Esophagus squamous epithelium (tissue), 5 donors: ENCODE data around the gene PP2D1. TPM values are rescaled to one million over a fixed set of nuclear protein-coding genes. Genes with fewer than 3 reads are reported as not detected.

ENCODE experiments used
- DNase-seq: peaks from one replicate; lab custom pipeline; 2025; lab: John Stamatoyannopoulos, UW
- H3K27ac ChIP-seq, 4 donors: fragments of 200-600 bp; sonication (generic); one replicate each; pipeline ENCODE4 v1.5.1; 2016 to 2019; ENCODE audit warnings: mild to moderate bottlenecking in 1 of 4
- H3K27me3 ChIP-seq, 4 donors: fragments of 200-600 bp; sonication (generic); 1 replicate in 3 of 4; 2 replicates in 1 of 4; pipeline versions ENCODE4 v1.5.1 to v1.6.0; 2017 to 2021; ENCODE audit warnings: antibody characterized with exemption in 1 of 4
- H3K36me3 ChIP-seq, 3 donors: fragments of 200-600 bp; sonication (generic); one replicate each; pipeline ENCODE4 v1.5.1; 2016 to 2019
- H3K4me1 ChIP-seq, 3 donors: fragments of 200-600 bp; sonication (generic); one replicate each; pipeline ENCODE4 v1.5.1; 2017 to 2019
- H3K4me3 ChIP-seq, 4 donors: fragments of 200-600 bp; sonication (generic); 1 replicate in 3 of 4; 2 replicates in 1 of 4; pipeline ENCODE4 v1.5.1; 2016 to 2019; ENCODE audit warnings: mild to moderate bottlenecking in 2 of 4, moderate library complexity in 1 of 4
- H3K9me3 ChIP-seq, 3 donors: fragments of 200-600 bp; sonication (generic); one replicate each; pipeline ENCODE4 v1.5.1; 2016 to 2019
- CTCF ChIP-seq, 6 experiments: fragments of 450-650 bp in 4 of 6; fragments of 200-600 bp in 2 of 6; sonication (generic) in 2 of 6; IDR thresholded peaks; one replicate each; pipeline ENCODE4 v1.5.1; 2016 to 2019; ENCODE audit warnings: antibody characterized with exemption in 6 of 6, mild to moderate bottlenecking in 4 of 6, moderate library complexity in 4 of 6
- POLR2A ChIP-seq, 4 donors: fragments of 450-650 bp; IDR thresholded peaks; one replicate each; pipeline ENCODE4 v1.6.1; 2017; ENCODE audit warnings: antibody characterized with exemption in 4 of 4, mild to moderate bottlenecking in 4 of 4, moderate library complexity in 3 of 4
- WGBS, 2 donors: methylation state at CpG; one replicate each; pipeline ENCODE4 v1.1.5; 2018; 5-methylcytosine and 5-hydroxymethylcytosine counted together
- intact Hi-C: fragments of 100-400 bp; cut with DNase I; formaldehyde crosslinking; loops from one replicate; pipeline ENCODE4 v1.15.0; 2022
- total RNA-seq, 4 donors: library from RNA; depleted of rRNA; stranded (reverse); fragments of >200 nt; gene quantifications; one replicate each; pipeline ENCODE4 v1.1.0, GENCODE V29; 2016
- donor health status: DM: yes; HTN: yes; CAD: no.

The PP2D1 gene, protein sequence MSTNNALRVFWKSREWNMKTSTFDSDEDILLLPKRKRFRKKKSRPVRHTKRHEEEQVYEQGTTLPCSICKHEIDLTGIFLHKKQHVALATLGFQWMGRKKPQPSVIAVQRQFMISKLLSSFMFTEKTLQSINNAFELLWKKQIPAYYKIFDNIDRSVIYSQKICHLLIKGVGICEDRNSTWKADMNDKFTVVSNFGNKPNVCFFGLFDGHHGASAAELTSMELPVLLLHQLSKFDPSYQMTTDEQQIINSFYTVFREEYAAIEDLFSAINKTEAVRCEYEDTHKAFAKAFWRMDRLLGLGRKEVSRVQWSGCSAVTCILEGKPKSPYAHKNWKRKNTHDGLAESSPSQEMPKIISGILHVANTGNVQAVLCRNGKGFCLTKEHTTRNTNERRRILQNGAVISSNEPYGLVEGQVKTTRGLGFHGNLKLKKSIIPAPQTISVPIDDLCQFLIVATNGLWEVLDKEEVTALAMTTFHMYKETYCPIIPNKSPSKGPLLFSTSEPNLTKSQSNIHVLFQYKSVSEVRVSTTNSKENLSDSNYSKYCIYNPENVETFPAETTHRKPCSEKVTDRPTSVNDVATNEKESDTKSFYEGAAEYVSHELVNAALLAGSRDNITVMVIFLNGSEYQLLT
- not detected for total RNA-seq

DNA sequence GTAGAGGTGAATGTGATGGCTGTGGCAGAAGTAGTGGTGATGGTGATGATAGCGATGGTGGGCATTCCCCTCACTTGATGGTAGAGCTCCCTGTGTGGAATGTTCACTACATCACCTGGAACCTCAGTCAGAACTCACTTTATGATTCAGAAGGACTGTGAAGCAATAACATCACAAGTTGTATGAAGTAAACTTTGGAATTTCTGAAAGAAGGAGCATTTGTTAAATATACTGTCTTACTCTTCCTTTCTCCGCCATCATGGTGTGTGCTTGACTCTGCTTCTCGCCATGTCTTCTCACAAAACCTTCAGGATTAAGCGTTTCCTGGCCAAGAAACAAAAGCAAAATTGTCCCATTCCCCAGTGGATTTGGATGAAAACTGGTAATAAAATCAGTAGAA lies at the start of gene PP2D1:
TSS of gene PP2D1 (minus strand) at position 101 of the 400 bp plus-strand sequence. CDS start 192 bp downstream, outside the sequence.
- H3K9me3 ChIP-seq = no peaks in the 10 kb centered on the region
- H3K4me1 ChIP-seq = peaks cover 0 to 12% (median 4%) of the 10 kb centered on the region in 3 donors
- TF ChIP-seq POLR2A (IDR thresholded peaks at IDR 0.05) (no peak), CTCF (IDR thresholded peaks at IDR 0.05) (no peak)
- no peaks in the 10 kb centered on the region for H3K27me3 ChIP-seq
- H3K36me3 ChIP-seq = no peaks in the 10 kb centered on the region
- H3K4me3 ChIP-seq = no peak within 1 kb of the TSS
- intact Hi-C loops = no loop called here
- no peak for DNase-seq
- WGBS, 2 donors = 95% methylated on average over 4 of the region's 4 CpGs
- no peak within 1 kb of the TSS for H3K27ac ChIP-seq

GRCh38 chr3:20060974-20061685 lies 49.1 kb upstream of the PP2D1 start:
- TF ChIP-seq POLR2A (IDR thresholded peaks at IDR 0.05) (no peak), CTCF (IDR thresholded peaks at IDR 0.05) (no peak)
- no peaks in the 10 kb centered on the region for H3K36me3 ChIP-seq
- peak overlapping the region in 1 of 4 donors; percentile 45 for H3K4me3 ChIP-seq
- H3K27me3 ChIP-seq = no peaks in the 10 kb centered on the region
- no peak for DNase-seq
- intact Hi-C loops = no loop called here
- WGBS, 2 donors = 37% methylated on average over 4 of the region's 4 CpGs
- H3K27ac ChIP-seq = peak overlapping the region; percentile 60 to 79 (median 68)
- H3K4me1 ChIP-seq = peaks cover 29 to 82% (median 37%) of the 10 kb centered on the region in 3 donors
- H3K9me3 ChIP-seq = no peaks in the 10 kb centered on the region

DNA sequence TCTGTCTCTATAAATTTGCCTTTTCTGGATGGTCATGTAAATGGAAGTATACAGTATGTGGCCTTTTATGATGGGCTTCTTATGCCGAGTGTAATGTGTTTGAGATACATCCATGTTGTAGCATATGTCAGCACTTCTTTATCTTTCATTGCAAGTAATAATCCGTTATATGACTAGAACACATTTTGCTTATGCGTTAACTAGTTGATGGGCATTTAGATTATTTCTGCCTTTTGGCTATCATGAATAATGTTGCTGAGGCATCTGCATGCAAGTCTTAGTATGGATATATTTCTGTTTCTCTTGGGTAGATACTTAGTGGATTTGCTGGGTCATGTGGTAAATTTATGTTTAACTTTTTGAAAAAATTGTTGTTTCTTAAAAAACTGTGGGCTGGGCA lies 47.9 kb upstream of the PP2D1 start:
- Histone ChIP-seq H3K4me3 (no peak overlapping the region), H3K27me3 (no peaks in the 10 kb centered on the region), H3K27ac (peak overlapping the region in 2 of 4 donors; percentile 76 to 79), H3K9me3 (no peaks in the 10 kb centered on the region), H3K36me3 (no peaks in the 10 kb centered on the region), H3K4me1 (peaks cover 36 to 82% (median 39%) of the 10 kb centered on the region in 3 donors)
- intact Hi-C loops = no loop called here
- DNase-seq = no peak
- 93 to 94% methylated on average over 3 of the region's 3 CpGs for WGBS, 2 donors
- no peak for TF ChIP-seq CTCF (IDR thresholded peaks at IDR 0.05)
- no peak for TF ChIP-seq POLR2A (IDR thresholded peaks at IDR 0.05)

GRCh38 chr3:20057612-20058180 lies 45.6 kb upstream of the PP2D1 start:
- 14 to 56% methylated on average over 2 of the region's 2 CpGs for WGBS, 2 donors
- intact Hi-C loops = no loop called here
- Histone ChIP-seq H3K4me3 (no peak overlapping the region), H3K36me3 (no peaks in the 10 kb centered on the region), H3K9me3 (no peaks in the 10 kb centered on the region), H3K27me3 (no peaks in the 10 kb centered on the region), H3K27ac (peak overlapping the region; percentile 78 to 91 (median 88)), H3K4me1 (peaks cover 40 to 79% (median 44%) of the 10 kb centered on the region in 3 donors)
- TF ChIP-seq POLR2A (IDR thresholded peaks at IDR 0.05) (no peak), CTCF (IDR thresholded peaks at IDR 0.05) (no peak)
- DNase-seq = no peak
